Measurements from ENCODE around the gene RPL31. TPM values are rescaled to one million over a fixed set of nuclear protein-coding genes. Genes with fewer than 3 reads are reported as not detected.
A peak's percentile ranks its signal among the peaks of the same experiment; 100 is the strongest.

Gene RPL31
- total and polyA plus RNA-seq, 5 experiments from 2014 or later = 2,599 to 8,494 (median 7,517) TPM

DNA sequence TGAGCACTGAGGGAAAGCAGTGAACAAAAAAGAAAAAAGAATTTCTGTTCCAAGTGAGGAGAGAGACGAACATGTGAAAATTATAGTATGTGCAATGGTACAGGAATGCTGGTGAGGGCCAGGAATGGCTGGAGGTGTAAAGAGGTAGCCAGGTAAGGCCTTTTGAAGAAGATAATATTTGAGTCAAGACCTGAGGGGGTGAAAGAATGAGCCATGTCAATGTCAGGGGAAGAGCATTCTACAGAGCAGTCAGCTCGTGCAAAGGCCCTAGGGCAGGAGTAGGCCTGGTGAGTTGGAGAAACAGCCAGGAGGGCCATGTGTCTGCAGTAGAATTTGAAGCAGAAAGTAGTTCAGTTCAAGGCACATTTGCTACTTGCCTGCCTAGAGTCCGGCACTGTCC lies 12.4 kb upstream of the RPL31 start:
- Mint-ChIP-seq H3K36me3 (peaks cover 0 to 21% (median 0%) of the 10 kb centered on the region in 3 donors), H3K4me1 (peaks cover 2 to 12% (median 6%) of the 10 kb centered on the region in 4 donors), H3K27me3 (peaks cover 0 to 1% (median 0%) of the 10 kb centered on the region in 5 donors), H3K4me3 (no peak overlapping the region), H3K27ac (peak overlapping the region in 1 of 10 donors; percentile 8), H3K9me3 (no peaks in the 10 kb centered on the region)
- no peak for DNase-seq
- ATAC-seq = no peak
- POLR2A ChIA-PET = interaction anchor here (1.3 kb wide), 1 partner anchor 12 kb away, joined by 5 read pairs; the partner anchor contains the start of gene RPL31

DNA sequence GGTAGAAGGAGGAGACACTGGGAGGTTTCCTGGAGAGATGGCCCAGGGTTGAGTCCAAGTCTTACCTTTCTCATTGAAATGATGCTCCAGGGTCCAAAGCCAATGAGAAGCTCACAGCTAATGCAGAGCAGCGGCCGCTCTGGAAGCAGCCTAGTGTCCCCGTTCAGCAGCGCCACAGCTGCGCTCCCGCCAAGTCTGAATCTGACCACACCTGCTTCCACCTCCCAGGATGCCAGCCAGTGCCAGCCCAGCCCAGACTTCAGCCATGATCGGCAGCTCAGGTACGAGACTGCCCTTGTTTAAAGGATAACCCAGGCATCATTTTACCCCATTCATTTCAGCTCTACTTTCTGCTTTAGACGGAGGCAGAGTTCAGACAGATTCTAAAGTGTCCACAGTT lies 11.9 kb upstream of the RPL31 start:
- DNase-seq (no peak), ATAC-seq (no peak)
- H3K36me3 Mint-ChIP-seq = peaks cover 0 to 21% (median 0%) of the 10 kb centered on the region in 3 donors
- no peaks in the 10 kb centered on the region for H3K27me3 Mint-ChIP-seq
- no peak overlapping the region for H3K4me3 Mint-ChIP-seq
- no peaks in the 10 kb centered on the region for H3K9me3 Mint-ChIP-seq
- H3K27ac Mint-ChIP-seq = peak overlapping the region in 1 of 10 donors; percentile 29
- H3K4me1 Mint-ChIP-seq = peaks cover 2 to 8% (median 4%) of the 10 kb centered on the region in 4 donors
- POLR2A ChIA-PET = interaction anchor here (1.3 kb wide), 1 partner anchor 11 kb away, joined by 5 read pairs; the partner anchor contains the start of gene RPL31

DNA sequence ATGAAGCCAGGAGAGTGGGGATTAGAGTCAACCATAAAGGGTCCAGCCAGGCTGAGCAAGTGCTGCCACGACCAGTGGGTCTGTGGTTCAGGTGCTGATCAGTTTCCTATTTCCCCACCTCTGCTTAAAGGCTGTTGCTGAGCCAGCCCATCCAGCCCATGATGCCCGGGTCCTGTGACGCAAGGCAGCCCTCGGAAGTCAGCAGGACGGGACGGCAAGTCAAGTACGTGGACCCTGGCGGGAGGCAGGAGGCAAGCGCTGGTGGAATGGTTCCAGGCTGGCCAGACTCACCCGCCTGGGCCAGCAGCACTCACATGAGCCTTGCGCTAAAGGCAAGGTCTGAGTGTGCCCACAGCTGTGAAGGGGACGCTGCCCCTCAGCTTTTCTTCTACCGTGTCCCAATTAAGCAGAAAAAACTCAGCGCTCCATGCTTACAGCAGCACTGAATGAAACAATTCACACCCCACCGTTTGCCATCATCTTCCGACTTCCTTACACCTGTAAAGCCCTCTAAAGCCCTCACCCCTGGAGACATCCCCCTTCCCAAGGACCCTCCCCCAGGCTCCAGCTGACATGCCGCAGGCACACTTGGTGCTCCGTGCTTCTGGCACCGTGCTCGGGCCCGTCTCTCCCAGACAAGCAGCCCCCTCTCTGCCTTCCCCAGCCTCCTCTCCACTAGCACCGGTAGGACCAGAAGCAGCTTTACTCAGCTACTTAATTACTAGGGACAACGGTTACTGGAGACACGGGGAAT lies 11.3 kb upstream of the RPL31 start:
- H3K9me3 Mint-ChIP-seq = no peaks in the 10 kb centered on the region
- H3K27me3 Mint-ChIP-seq = no peaks in the 10 kb centered on the region
- POLR2A ChIA-PET = interaction anchor here (1.3 kb wide), 1 partner anchor 11 kb away, joined by 5 read pairs; the partner anchor contains the start of gene RPL31
- H3K4me3 Mint-ChIP-seq = no peak overlapping the region
- ATAC-seq = no peak
- H3K36me3 Mint-ChIP-seq = peaks cover 0 to 25% (median 0%) of the 10 kb centered on the region in 3 donors
- H3K27ac Mint-ChIP-seq = peak overlapping the region in 1 of 10 donors; percentile 29
- no peak for DNase-seq
- H3K4me1 Mint-ChIP-seq = peaks cover 2 to 6% (median 4%) of the 10 kb centered on the region in 4 donors

DNA sequence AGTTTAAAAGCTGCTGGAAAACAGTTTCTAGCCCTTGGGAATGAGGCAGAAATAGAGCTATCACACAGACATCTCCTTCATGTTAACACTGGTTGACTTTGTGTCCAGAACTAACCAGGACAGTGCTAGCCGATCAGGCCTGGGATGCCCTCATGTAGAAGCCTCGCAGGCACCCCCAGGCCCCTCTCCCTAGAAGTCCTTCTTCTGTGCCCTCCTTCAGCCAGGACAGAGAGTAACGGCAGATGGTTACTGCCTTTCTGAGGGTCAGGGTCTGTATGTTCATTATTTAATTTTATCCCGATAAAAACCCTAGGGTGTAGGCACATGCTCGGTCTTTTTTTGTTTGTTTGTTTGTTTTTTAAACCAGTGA lies 10.7 kb upstream of the RPL31 start:
- ATAC-seq = no peak
- DNase-seq = no peak
- POLR2A ChIA-PET = no interaction called here
- H3K9me3 Mint-ChIP-seq = no peaks in the 10 kb centered on the region
- no peak overlapping the region for H3K27ac Mint-ChIP-seq
- H3K36me3 Mint-ChIP-seq = peaks cover 0 to 21% (median 0%) of the 10 kb centered on the region in 3 donors
- H3K4me3 Mint-ChIP-seq = no peak overlapping the region
- H3K27me3 Mint-ChIP-seq = no peaks in the 10 kb centered on the region
- peaks cover 2 to 6% (median 4%) of the 10 kb centered on the region in 4 donors for H3K4me1 Mint-ChIP-seq

DNA sequence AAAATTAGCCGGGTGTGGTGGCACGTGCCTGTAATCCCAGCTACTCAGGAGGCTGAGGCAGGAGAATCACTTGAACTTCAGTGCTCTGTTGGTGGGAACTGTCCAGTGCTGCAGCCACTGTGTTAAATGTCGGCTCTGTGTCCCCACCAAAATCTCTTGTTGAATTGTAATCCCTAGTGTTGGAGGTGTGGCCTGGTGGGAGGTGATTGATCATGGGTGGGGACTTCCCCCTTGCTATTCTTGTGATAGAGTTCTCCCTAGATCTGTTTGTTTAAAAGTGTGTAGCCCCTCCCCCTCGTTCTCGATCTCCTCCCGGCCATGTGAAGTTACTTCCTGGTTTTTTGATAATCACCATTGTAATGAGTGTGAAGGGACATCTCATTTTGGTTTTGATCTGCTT lies 9.8 kb upstream of the RPL31 start:
- Mint-ChIP-seq H3K36me3 (peaks cover 0 to 23% (median 0%) of the 10 kb centered on the region in 3 donors), H3K27me3 (no peaks in the 10 kb centered on the region), H3K27ac (peak overlapping the region in 3 of 10 donors; percentile 15 to 31 (median 23)), H3K9me3 (no peaks in the 10 kb centered on the region), H3K4me1 (peaks cover 2 to 6% (median 4%) of the 10 kb centered on the region in 4 donors), H3K4me3 (no peak overlapping the region)
- POLR2A ChIA-PET = no interaction called here
- ATAC-seq (no peak), DNase-seq (no peak)

DNA sequence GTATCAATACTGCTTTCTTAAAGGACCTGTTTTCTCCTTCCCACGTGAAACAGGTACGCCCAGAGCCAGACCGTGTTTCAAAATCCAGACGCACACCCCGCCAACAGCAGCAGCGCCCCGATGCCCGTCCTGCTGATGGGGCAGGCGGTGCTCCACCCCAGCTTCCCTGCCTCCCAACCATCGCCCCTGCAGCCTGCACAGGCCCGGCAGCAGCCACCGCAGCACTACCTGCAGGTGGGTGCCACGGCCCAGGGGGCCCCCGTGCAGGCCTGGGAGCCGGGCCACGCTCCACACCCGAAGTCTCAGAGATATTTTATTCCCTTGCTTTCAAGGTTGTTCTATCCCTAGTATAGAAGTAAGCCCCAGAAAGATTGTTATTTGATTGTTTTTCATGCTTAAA lies 8.8 kb upstream of the RPL31 start:
- no peak overlapping the region for H3K4me3 Mint-ChIP-seq
- POLR2A ChIA-PET = interaction anchor here (0.7 kb wide), 2 partner anchors 387 to 1177 kb away, joined by 3 read pairs; no protein-coding TSS in a partner anchor
- no peak overlapping the region for H3K27ac Mint-ChIP-seq
- no peaks in the 10 kb centered on the region for H3K27me3 Mint-ChIP-seq
- H3K36me3 Mint-ChIP-seq = peaks cover 0 to 23% (median 0%) of the 10 kb centered on the region in 3 donors
- DNase-seq (no peak), ATAC-seq (no peak)
- H3K4me1 Mint-ChIP-seq = peaks cover 2 to 6% (median 4%) of the 10 kb centered on the region in 4 donors
- no peaks in the 10 kb centered on the region for H3K9me3 Mint-ChIP-seq

DNA sequence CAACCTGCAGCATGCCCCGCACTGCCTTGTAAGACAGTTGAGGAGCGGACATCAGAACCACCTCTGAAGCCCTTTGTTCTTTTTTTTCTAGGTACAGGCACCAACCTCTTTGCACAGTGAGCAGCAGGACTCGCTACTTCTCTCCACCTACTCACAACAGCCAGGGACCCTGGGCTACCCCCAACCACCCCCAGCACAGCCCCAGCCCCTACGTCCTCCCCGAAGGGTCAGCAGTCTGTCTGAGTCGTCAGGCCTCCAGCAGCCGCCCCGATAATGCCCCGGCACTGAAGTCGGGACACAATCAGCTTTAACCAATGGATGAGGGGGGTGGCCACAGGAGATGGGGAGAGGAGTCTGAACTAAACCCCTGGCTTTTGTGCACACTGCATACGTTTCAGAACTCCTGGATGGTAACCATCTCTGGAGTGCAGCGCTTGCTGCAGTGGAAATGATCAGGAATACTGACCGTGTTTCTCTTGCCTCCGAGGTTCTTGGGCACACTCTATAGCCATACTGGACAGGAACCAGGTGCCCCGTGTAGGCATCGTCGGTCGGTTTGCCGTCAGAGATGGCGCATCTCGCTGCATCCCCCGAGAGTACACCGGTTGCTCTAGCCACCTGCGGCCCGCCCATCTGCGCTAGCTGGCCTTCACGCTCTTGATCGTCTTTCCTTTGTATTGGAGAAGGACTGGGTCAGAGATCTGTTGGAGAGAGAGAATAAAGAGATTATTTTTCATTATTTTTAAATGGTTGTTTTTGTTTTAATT lies 6.6 kb upstream of the RPL31 start:
- H3K27ac Mint-ChIP-seq = peak overlapping the region in 2 of 10 donors; percentile 49 to 75
- POLR2A ChIA-PET = no interaction called here
- H3K4me1 Mint-ChIP-seq = peaks cover 0 to 6% (median 3%) of the 10 kb centered on the region in 4 donors
- no peaks in the 10 kb centered on the region for H3K9me3 Mint-ChIP-seq
- no peak overlapping the region for H3K4me3 Mint-ChIP-seq
- no peaks in the 10 kb centered on the region for H3K27me3 Mint-ChIP-seq
- H3K36me3 Mint-ChIP-seq = peaks cover 0 to 20% (median 0%) of the 10 kb centered on the region in 3 donors
- DNase-seq (no peak), ATAC-seq (no peak)

DNA sequence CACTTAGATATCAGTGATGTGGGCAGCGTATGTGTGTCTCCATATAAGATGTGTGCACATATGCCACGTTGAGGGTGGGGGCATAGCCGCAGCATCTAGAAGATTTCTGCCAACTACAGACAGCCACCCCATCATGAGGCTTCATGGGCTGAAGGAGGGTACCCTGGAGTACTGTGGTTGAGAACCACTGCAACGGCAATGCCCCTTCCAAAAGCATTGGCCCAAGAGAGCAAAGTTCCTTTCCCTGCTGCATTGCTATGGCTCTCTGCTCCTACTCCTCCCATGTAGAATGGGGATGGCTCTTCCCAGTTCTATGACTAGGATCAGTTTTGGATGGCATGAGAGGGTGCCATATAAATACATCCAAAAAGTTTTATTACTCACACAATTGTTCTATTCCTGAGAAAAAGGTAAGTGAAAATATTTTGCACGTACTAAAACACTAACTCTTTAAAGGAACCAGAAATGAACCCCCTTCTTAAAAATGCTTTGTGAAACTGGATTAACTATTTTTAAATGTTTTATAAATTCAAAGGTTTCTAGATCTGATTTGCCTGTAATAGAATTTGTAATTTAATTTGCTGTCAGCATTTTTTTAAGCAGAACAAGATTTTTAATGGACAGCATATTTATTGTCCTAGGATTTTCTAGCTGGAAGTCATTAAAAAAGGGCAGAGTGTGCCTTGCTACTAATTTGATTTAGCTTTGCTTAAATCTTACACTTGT lies 4.4 kb upstream of the RPL31 start:
- POLR2A ChIA-PET = no interaction called here
- Mint-ChIP-seq H3K9me3 (no peaks in the 10 kb centered on the region), H3K4me3 (no peak overlapping the region), H3K27ac (no peak overlapping the region), H3K36me3 (peaks cover 0 to 22% (median 0%) of the 10 kb centered on the region in 3 donors), H3K4me1 (peaks cover 5 to 14% (median 10%) of the 10 kb centered on the region in 4 donors), H3K27me3 (no peaks in the 10 kb centered on the region)
- DNase-seq = no peak
- no peak for ATAC-seq

DNA sequence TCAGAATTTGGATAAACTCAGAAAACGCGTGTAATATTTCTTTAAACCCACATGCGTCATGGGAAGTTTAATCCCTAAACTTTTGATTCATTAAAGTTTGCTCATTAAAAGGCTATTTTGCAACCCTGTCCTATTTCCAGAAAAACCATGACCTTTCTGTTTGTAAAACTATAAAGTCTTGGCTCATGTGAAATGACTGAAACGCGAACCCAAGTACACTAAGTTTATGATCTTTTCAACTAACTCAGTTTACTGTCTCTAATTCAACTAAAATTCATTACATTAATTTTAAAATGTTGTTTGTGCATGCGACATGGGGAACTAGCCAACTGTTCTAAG lies 3.9 kb upstream of the RPL31 start:
- H3K9me3 Mint-ChIP-seq = no peaks in the 10 kb centered on the region
- H3K27ac Mint-ChIP-seq = no peak overlapping the region
- POLR2A ChIA-PET = no interaction called here
- no peak for ATAC-seq
- H3K4me1 Mint-ChIP-seq = peaks cover 9 to 19% (median 14%) of the 10 kb centered on the region in 4 donors
- peaks cover 0 to 27% (median 5%) of the 10 kb centered on the region in 3 donors for H3K36me3 Mint-ChIP-seq
- H3K4me3 Mint-ChIP-seq = no peak overlapping the region
- no peak for DNase-seq
- no peaks in the 10 kb centered on the region for H3K27me3 Mint-ChIP-seq

DNA sequence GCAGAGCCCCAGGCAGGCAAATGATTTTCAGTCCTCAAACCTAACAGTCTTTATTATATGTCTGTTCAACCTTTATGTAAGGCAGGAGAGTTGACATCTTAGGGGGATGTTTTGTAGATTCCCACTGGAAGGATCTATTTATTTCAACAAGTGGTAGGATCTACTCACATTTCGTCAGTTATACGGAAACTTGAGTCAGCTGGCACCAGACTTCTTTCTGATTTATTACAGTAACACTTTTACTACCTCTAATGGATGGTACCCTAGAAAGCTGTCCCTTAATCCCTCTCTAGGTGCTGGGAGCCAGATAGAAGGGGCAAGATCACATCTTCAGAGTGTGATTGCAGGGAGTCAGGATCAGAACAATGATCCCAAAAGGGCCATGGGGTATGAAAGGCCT lies 2.1 kb upstream of the RPL31 start:
- POLR2A ChIA-PET = no interaction called here
- H3K36me3 Mint-ChIP-seq = peaks cover 0 to 36% (median 22%) of the 10 kb centered on the region in 3 donors
- H3K27ac Mint-ChIP-seq = peak overlapping the region in 5 of 10 donors; percentile 49 to 85 (median 66)
- DNase-seq (no peak), ATAC-seq (no peak)
- H3K9me3 Mint-ChIP-seq = no peaks in the 10 kb centered on the region
- H3K4me3 Mint-ChIP-seq = peak overlapping the region in 4 of 10 donors; percentile 22 to 45 (median 38)
- H3K4me1 Mint-ChIP-seq = peaks cover 26 to 37% (median 32%) of the 10 kb centered on the region in 4 donors
- H3K27me3 Mint-ChIP-seq = no peaks in the 10 kb centered on the region

DNA sequence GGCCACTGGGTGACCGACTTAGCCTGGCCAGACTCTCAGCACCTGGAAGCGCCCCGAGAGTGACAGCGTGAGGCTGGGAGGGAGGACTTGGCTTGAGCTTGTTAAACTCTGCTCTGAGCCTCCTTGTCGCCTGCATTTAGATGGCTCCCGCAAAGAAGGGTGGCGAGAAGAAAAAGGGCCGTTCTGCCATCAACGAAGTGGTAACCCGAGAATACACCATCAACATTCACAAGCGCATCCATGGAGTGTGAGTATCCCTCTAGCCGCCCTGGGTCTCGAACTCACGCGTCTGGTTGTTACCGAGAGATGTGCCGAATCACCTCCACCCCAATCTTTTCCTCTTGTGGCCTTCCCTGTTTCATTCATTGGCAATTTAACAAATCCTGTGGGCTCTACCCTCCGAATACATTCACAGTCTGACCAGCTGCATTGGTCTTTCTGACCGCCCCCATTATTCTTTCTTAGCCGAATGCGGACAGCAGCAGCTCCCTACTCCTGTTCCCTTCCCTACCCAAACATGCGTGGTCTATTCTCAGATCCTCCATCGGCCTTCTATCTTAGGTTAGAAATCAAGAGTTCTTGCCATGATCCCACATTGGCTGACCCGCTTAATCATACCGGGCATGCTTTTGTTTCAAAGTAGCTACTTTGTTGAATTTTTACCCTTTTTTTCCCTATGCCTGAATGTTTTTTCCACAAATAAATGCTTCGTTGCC lies 631 bp downstream of the RPL31 start:
- H3K9me3 Mint-ChIP-seq = no peaks in the 10 kb centered on the region
- POLR2A ChIA-PET = interaction anchor here (0.9 to 2.6 kb wide), 9 partner anchors 10 to 586 kb away, joined by 3 to 28 read pairs (median 5); partner anchors contain the start of genes CNOT11 and PDCL3
- peak overlapping the region; percentile 74 to 99 (median 98) for H3K27ac Mint-ChIP-seq
- H3K4me3 Mint-ChIP-seq = peak overlapping the region; percentile 82 to 97 (median 94)
- H3K36me3 Mint-ChIP-seq = peaks cover 0 to 51% (median 33%) of the 10 kb centered on the region in 3 donors
- DNase-seq (no peak), ATAC-seq (peak in 1 of 2 donors; percentile 51)
- peaks cover 27 to 56% (median 49%) of the 10 kb centered on the region in 4 donors for H3K4me1 Mint-ChIP-seq
- H3K27me3 Mint-ChIP-seq = no peaks in the 10 kb centered on the region

Data from naive thymus-derived CD8-positive, alpha-beta T cell (primary cell).